VCaP (cell line): ENCODE measurements around the gene F3.
A peak's percentile ranks its signal among the peaks of the same experiment; 100 is the strongest.

Experiments used
- H3K27ac ChIP-seq: fragments of 450-650 bp; 2 replicates; pipeline ENCODE4 v1.5.1; 2017
- CTCF ChIP-seq: fragments of 450-650 bp; conservative IDR thresholded peaks from 2 replicates; pipeline ENCODE4 v1.5.1; 2017; ENCODE audit warnings: mild to moderate bottlenecking, moderate library complexity

F3 gene

GRCh38 chr1:94540440-94541245 lies 916 bp downstream of the F3 start:
- peak overlapping the region; percentile 90 for H3K27ac ChIP-seq
- no peak for TF ChIP-seq CTCF

- H3K27ac ChIP-seq: peak overlapping the region; percentile 90; the same call in 1 of the 2 replicates
Measured at GRCh38 chr1:94539496-94539895, 2.1 kb downstream of the F3 start.

GRCh38 chr1:94538243-94538827 lies 3.2 kb downstream of the F3 start:
- TF ChIP-seq CTCF: no peak
- H3K27ac ChIP-seq: peak overlapping the region; percentile 90; the same call in 1 of the 2 replicates

More at GRCh38 chr1:94539496-94539895, 2.1 kb downstream of the F3 start:
- TF ChIP-seq CTCF: no peak

GRCh38 chr1:94537254-94537653 lies 4.3 kb downstream of the F3 start:
- no peak overlapping the region for H3K27ac ChIP-seq
- TF ChIP-seq CTCF: no peak

GRCh38 chr1:94535879-94536278 lies 5.7 kb downstream of the F3 start:
- TF ChIP-seq CTCF: no peak
- peak overlapping the region; percentile 82 for H3K27ac ChIP-seq

GRCh38 chr1:94535095-94535494 lies 6.5 kb downstream of the F3 start:
- peak overlapping the region; percentile 82 for H3K27ac ChIP-seq

GRCh38 chr1:94532077-94532476 lies 9.5 kb downstream of the F3 start:
- no peak; the same call in 1 of the 2 replicates for TF ChIP-seq CTCF

More at GRCh38 chr1:94535095-94535494, 6.5 kb downstream of the F3 start:
- TF ChIP-seq CTCF: no peak

More at GRCh38 chr1:94532077-94532476, 9.5 kb downstream of the F3 start:
- peak overlapping the region; percentile 82 for H3K27ac ChIP-seq
